HTR-8/SVneo (cell line): Measurements from ENCODE around the gene ZNF521.
A peak's percentile ranks its signal among the peaks of the same experiment; 100 is the strongest.

Experiments
- DNase-seq: peaks from one replicate; pipeline ENCODE4 v3.0.0; 2011; ENCODE audit warnings: low spot score, mixed read lengths; ENCODE audit not compliant: insufficient read length
- FAIRE-seq: peaks from 2 replicates; lab custom pipeline; 2011; peaks lifted over from hg19 to GRCh38; lab: Jason Lieb, UNC

ZNF521 gene

GRCh38 chr18:25351777-25352628 lies at the start of gene ZNF521:
TSS of gene ZNF521 (minus strand) at chr18:25352166. CDS start at chr18:25350946, 1,220 bp downstream.
- FAIRE-seq (no peak), DNase-seq (peak; percentile 29)

GRCh38 chr18:25399554-25399953 lies 47.6 kb upstream of the ZNF521 start:
- FAIRE-seq = no peak
- peak; percentile 1 for DNase-seq

GRCh38 chr18:25392192-25392591 lies 40.2 kb upstream of the ZNF521 start:
- no peak for FAIRE-seq
- DNase-seq = no peak

GRCh38 chr18:25373432-25374179 lies 21.6 kb upstream of the ZNF521 start:
- FAIRE-seq = no peak
- DNase-seq = no peak

- no peak for FAIRE-seq
These were observed 18.4 kb upstream of the ZNF521 start for GRCh38 chr18:25370391-25370790.

GRCh38 chr18:25365242-25365641 lies 13.3 kb upstream of the ZNF521 start:
- no peak for DNase-seq
- no peak for FAIRE-seq

More at GRCh38 chr18:25370391-25370790, 18.4 kb upstream of the ZNF521 start:
- no peak for DNase-seq

- FAIRE-seq (no peak), DNase-seq (no peak)
These were observed 12.8 kb upstream of the ZNF521 start for GRCh38 chr18:25364732-25365131.

GRCh38 chr18:25360301-25360899 lies 8.4 kb upstream of the ZNF521 start:
- FAIRE-seq = no peak
- no peak for DNase-seq

GRCh38 chr18:25353080-25353479 lies 1.1 kb upstream of the ZNF521 start:
- FAIRE-seq (no peak), DNase-seq (no peak)

GRCh38 chr18:25352629-25353005 lies 651 bp upstream of the ZNF521 start:
- FAIRE-seq (no peak), DNase-seq (no peak)

- DNase-seq = no peak
- no peak for FAIRE-seq
These were observed 638 bp downstream of the ZNF521 start for GRCh38 chr18:25351280-25351775.

- DNase-seq = no peak
These were observed 1.3 kb downstream of the ZNF521 start for GRCh38 chr18:25350489-25351251.

GRCh38 chr18:25349926-25350487 lies 2.0 kb downstream of the ZNF521 start:
- FAIRE-seq (no peak), DNase-seq (no peak)

More at GRCh38 chr18:25350489-25351251, 1.3 kb downstream of the ZNF521 start:
- no peak for FAIRE-seq

- DNase-seq (no peak), FAIRE-seq (no peak)
These were observed 2.6 kb downstream of the ZNF521 start for GRCh38 chr18:25349131-25349925.

- no peak for FAIRE-seq
- no peak for DNase-seq
These were observed 3.4 kb downstream of the ZNF521 start for GRCh38 chr18:25348386-25349130.

- FAIRE-seq (no peak), DNase-seq (no peak)
These were observed 5.4 kb downstream of the ZNF521 start for GRCh38 chr18:25346561-25346960.

GRCh38 chr18:25345081-25345866 lies 6.7 kb downstream of the ZNF521 start:
- DNase-seq (no peak), FAIRE-seq (no peak)
